NCI-H2029 (cell line): ENCODE results near the gene CELA3A.
"Not testable (repeated sequence)": the region's sequence is repeated elsewhere in the genome, so short reads cannot be mapped to it uniquely, and the experiment has no call there.

ENCODE experiments used
- DNase-seq: peaks from one replicate; lab custom pipeline; 2025; lab: John Stamatoyannopoulos, UW

The CELA3A gene, protein sequence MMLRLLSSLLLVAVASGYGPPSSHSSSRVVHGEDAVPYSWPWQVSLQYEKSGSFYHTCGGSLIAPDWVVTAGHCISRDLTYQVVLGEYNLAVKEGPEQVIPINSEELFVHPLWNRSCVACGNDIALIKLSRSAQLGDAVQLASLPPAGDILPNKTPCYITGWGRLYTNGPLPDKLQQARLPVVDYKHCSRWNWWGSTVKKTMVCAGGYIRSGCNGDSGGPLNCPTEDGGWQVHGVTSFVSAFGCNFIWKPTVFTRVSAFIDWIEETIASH

DNA sequence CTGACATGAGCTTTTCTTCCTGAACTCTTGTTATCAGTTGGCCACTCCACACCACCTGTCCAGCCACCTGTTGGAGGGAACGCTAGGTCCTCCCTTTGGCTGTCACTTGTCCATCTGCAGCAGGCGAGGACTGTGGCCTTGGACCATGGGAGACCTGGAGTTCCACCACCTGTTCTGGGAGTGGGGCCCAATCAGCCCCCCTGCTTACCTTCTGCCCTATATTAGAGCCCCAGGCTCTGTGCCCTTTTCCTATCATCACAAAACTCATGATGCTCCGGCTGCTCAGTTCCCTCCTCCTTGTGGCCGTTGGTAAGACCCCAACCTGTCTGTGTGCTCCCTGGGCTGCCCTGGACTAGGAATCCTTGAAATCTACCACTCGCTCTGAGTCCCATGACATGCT is at the start of gene CELA3A:
Gene CELA3A (plus strand): TSS at position 249 of the 400 bp plus-strand sequence. CDS start 18 bp downstream, at position 267.
- DNase-seq = no peak

DNA sequence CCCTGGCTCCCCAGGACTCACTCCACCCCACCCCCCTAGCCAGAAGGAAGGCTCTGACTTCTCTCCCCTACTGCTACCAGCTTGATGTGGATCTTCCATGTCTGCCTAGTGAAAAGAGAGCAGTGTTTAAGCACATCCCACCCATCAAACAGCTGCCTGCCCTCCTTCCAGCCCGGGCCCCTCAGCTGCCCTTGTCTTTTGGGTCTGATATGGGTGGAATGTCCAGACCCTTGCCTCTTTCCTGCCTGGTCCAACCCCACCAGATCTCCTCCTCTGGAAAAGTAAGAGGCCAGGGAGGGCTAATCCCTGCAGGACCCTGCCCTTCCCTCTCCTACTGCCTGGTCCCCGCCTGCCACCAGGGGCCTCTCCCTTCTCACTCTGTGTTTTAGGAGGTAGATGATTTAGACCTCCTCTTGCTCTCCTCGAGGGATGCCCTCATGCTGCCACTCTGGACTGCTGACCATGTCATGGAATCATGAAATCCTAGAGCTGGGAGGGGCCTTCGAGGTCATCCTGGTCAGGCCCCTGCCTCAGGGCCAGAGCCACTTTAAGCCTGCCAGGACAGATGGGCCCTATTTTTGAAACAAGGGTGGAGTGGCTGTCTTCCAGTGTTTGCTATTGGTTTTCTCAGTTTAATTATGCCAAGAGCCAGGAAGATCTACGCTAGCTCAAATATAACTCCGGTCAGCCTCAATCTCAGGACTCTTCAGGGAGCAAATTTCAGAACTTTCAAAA is 48.5 kb upstream of the CELA3A start:
- DNase-seq = no peak

DNA sequence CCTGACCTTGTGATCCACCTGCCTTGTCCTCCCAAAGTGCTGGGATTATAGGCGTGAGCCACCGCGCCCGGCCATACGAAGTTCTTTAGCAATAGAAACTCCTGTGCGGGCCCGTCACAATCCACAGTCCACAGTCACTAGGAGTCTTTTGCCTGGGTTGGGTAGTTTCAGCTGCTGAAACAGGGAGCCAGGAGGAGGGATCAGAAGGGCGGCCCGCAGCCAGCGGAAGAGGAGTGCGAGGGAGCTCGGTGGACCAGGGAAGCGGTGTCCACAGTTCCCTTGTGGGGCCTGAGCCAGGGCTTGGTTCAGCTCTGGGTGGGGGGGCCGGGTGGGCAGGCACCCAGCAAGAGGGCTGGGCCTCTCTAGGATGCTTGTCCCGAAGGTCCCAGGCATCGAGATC is 46.4 kb upstream of the CELA3A start:
- DNase-seq = no peak

DNA sequence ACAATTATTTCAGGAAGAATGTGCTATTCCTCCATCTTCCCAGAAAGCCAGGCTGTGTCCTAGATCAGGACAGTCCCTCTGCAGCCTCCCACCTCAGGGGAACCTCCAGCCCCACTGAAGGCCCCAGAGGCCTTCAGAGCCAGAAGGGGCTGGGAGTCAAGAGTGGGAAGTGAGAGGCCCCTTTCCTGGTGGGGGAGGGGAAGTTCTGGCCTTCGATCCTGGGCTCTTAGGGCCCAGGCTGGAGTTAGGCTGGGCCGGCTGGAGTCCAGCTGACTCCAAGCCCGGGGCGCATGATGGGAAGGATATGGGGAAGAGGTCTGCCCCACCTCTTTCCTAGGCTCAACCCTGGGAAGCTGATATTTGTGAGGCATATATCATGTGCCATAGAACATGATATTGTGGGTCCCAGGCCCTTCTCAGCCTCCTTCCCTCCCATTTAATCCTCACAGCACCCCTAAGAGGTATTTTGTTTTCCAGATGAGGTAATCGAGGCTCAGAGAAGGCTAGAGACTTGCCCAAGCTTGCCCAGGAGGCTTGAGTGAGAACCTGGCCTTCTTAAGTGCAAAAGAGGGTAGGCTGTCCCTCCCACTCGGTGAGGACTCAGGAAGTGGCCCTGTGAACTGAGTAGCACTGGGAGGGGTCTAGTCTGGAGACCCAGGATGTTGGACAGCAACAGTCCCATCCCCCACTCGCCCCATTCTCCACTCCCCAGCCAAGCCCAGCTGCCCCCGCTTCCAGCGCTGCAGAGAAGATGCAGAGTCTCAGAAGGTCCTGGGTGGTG is 45.8 kb upstream of the CELA3A start:
- no peak for DNase-seq

DNA sequence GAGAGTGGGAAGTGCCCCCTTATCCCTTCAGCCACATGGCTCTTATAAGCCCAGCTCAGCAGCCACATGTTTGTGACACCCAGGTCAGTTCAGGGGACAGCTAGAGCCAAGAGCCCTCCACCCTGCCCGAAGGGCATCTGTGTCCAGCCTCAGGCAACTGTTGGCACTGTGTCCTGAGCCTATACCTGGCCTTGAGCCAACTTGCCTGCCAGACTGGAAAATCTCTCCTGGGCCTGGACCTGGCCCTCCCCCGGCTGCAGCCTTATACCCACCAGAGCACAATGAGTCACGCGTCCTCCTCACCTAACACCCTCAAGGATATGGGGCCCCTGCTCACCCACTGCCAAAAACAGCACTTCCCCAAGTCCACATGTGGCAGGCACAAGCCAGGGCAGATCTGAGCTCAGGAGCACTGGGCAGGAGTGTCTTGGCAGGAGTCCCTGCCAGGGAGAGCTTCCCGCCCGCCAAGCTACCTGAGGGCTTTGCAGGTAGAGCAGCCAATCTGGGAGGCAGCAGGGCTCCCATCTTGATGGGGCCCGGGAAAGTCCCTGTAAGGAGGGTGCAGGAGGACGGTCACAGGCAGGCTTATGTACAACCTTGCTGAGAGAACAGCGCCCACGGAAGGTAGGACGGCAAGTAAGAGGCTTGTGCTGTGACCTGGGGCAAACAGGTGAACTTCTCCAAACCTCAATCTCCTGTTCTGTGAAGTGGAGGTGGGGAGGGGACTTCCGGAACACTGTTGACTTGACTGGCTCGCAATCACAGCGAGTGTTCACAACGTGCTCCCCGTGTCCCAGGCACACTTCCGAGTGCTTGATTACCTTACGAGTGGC is 44.5 kb upstream of the CELA3A start:
- DNase-seq = peak; percentile 76

DNA sequence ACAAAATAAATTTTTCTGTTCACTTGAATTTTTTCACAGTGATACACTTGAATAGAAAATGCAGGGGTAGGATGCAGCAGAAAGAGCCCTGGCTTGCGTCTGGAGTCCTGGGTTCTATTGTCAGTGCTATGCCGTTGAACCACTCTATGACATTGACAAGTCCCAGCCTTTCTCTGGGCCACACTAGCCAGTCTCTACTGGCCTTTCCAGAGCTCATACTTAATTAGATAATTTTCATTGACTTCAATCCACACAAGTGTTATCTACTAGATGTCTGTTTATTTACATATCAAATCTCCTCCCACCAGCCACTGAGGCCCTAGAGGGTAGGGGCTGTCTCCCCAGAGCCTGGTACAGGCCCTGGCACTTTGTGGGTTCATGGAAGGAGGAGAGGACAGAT is 40.1 kb upstream of the CELA3A start:
- no peak for DNase-seq

DNA sequence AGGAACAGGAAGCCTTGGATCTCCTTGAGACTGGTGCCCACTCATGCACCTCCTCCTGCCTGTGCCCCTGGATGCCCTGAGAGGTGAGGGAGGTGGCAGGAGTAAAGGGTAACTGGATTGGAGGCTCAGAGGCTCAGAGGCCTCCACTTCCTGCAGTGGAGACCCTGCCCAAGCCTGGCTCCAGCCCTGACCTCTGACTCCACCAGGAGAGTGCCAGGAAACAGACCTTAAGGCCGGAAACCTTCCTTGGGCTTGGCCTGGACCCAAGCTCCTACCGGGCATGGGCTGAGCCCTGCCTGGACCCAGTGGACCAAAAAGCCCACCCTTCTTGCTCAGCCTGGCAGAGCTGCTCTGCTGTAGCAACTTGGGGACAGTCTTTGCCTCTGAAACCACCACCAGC is 39.7 kb upstream of the CELA3A start:
- no peak for DNase-seq

DNA sequence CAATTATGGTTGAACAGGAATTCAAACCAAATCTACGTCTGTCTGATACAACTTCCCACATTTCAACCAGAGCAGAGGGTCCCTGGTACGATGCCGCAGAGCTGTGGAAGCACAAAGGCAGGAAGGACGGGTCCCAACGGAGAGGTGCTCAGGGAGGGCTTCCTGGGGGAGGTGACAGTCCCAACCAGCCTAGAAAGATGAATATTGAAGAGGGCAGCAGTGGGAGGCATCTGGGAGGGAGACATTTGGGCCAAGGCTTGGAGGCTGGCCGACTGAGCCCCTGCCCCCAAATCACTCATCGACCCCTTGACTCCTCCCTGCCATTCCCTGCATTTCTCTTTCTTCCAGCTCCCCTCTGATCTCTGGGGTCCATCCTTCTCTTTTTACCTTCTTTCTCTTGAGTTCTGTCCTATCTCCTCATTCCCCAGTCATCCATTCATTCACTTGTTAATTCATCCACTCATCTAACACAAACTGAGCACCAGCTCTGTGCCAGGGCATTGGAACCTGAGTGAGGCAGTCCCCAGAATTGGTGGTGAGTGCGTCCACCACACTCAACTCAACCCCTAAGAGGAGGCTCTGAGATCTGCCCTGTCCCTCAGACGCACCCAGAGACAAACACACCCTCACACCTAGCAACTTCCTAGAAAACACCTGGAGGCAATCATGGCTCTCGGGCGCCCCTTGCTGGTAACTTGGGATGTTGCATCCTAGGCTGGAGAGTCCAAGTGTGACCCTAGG is 37.8 kb upstream of the CELA3A start:
- DNase-seq = peak; percentile 23

DNA sequence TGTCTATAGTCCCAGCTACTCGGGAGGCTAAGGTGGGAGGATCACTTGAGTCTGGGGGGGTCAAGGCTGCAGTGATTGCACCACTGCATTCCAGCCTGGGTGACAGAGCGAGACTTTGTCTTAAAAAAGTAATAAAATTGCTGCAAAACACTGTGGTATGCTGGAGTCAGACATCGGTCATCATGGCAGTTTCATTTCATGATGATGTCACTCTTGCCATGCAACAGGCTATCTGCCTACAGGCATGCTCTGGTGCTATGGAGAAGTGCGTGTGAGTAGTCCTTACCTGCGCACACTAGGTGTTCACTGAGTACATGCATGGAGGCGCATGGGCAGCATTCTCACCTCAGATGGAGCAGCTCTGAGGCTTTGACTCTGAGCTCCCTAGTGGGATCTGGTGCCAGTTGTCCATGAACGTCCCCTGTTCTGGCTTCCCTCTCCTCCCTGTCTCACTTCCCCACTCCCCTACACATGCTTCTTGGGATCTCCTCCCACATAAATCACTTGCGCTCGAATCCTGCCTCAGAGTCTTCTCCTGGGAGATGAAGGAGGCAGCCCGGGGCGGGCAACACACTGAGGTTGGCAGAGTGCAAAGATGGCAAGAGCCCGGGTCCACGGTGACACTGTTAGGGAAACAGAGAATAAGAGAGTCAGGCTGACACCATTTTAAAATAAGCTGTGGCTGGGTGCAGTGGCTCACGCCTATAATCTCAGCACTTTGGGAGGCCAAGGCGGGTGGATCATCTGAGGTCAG is 35.0 kb upstream of the CELA3A start:
- no peak for DNase-seq

DNA sequence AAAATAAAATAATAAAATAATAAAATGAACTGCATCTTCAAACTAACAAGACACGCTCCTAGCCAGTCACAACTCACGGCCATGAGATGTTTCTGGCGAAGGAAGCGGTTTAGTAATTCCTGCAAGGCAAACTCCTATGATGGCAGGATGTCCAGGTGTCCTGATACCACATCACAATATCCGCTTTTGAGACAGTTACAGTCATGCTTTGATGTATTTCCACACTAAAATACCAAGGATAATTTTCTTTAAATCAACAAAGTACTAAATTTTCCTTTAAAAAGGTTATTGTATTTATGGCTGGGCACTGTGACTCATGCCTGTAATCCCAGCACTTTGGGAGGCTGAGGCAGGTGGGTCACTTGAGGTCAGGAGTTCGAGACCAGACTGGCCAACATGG is 34.2 kb upstream of the CELA3A start:
- not testable (repeated sequence) for DNase-seq

DNA sequence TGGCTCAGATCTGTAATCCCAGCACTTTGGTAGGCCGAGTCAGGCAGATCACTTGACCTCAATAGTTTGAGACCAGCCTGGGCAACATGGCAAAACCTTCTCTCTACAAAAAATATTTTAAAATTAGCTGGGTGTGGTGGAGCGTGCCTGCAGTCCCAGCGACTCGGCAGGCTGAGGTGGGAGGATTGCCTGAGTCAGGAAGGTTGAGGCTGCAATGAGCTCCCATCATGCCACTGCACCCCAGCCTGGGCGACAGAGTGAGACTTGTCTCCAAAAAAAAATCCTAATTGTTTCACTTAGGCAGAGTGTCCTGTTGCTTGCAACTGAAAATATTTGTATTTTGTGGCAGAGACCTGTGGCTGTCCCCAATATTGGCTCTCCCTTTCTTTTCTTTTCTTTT is 32.4 kb upstream of the CELA3A start:
- not testable (repeated sequence) for DNase-seq

DNA sequence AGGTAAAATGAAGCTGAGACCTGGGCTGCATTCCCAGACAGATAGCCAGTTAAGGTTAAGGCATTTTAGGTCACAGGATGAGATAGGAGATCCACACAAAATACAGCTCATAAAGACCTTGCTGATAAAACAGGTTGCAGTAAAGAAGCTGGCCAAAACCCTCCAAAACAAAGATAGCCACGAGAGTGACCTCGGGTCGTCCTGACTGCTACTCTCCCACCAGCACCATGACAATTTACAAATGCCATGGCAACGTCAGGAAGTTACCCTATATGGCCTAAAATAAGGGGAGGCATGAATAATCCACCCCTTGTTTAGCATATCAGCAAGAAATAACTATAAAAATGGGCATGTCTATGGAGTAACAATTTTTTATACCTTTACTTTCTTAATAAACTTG is 30.9 kb upstream of the CELA3A start:
- DNase-seq = not testable (repeated sequence)

DNA sequence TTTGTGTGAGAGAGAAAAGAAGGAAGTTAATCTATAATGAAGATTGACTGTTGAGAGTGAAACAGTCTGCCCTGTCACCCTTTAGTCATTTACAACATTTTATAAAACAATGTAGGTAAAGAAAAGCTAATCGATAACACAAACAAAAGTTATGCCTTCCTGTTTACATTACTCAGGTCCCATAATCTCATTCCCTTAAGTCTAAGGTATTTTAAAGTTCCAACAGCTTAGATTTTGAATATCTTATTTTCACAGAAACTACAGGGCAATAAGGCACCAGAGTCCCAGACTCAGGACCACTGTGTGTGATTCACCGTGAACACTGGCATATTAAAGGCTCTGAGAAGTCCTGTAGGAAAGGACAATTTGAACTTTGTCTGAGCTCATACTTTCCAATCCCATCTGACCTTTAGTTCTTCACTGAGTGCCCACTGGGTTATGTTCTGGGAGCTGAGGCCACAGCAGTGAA is 28.4 kb upstream of the CELA3A start:
- DNase-seq = not testable (repeated sequence)

DNA sequence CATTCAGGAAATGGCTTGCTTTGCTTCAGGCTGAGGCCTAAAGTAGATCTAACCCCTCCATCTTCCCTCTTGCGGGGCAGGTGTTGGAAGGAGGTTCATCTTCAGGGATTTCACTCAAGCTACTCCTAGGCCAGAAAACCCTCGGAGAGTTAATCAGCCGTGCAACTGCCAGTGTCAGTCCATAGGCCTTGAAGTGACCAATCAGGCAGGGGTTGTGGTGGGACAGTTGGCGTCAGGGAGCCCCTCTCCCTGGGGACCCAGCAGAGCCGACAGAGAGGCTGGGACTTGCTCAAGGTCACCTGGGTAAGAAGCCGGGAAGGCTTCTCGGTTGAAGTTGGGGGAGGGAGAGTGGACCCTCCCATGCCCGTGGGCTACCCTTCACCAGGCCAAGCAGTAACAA is 27.5 kb upstream of the CELA3A start:
- DNase-seq = not testable (repeated sequence)

DNA sequence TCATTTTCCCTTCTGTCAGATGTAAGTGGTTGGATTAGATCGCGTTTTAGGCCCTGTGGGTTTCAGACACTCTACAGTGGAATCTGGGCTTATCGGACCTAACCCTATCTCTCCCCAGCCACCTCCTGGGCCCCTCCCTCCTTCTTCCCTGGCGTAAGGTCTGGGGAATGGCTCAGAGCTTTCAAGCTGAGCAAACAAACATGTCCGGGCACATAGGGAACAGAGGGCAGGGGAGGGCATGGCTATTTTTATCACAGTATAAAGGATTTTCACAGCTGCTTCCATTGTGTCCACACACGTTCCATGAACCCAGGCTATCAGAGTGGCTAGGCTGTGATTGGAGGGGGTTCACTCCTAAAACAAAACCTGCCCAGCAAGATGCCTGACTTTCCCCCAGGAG is 26.8 kb upstream of the CELA3A start:
- DNase-seq = not testable (repeated sequence)

DNA sequence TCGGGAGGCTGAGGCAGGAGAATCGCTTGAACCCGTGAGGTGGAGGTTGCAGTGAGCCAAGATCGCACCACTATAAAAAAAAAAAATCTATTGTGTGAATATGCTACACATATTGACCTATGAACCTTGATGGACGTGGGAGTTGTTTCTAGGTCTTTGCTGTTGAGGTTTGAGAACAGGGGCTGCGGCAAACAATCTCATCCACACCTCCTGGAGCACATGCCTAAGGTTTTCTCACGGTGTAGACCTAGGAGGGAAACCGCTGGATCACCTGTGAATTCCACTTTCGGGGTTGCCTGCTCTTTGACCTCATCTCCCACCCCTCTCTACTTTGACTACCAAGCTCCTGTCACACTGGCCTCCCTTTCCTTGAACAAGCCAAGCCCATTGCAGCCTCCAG is 26.2 kb upstream of the CELA3A start:
- DNase-seq = not testable (repeated sequence)

DNA sequence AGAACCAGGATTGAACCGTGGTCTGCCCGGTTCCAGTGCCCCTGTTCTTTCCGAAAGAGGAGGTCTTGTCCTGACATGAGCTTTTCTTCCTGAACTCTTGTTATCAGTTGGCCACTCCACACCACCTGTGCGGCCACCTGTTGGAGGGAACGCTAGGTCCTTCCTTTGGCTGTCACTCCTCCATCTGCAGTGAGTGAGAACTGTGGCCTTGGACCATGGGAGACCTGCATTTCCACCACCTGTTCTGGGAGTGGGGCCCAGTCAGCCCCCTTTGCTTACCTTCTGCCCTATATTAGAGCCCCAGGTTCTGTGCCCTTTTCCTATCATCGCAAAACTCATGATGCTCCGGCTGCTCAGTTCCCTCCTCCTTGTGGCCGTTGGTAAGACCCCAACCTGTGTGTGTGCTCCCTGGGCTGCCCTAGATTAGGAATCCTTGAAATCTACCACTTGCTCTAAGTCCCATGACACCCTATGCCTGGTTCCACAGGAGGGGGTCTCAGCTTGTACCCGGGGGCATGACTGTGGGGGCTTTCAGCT is 24.7 kb upstream of the CELA3A start, which contains the start of gene CELA3B:
Gene CELA3B (plus strand): TSS at position 320 of the 537 bp plus-strand sequence. CDS start 18 bp downstream, at position 338.
- not testable (repeated sequence) for DNase-seq

DNA sequence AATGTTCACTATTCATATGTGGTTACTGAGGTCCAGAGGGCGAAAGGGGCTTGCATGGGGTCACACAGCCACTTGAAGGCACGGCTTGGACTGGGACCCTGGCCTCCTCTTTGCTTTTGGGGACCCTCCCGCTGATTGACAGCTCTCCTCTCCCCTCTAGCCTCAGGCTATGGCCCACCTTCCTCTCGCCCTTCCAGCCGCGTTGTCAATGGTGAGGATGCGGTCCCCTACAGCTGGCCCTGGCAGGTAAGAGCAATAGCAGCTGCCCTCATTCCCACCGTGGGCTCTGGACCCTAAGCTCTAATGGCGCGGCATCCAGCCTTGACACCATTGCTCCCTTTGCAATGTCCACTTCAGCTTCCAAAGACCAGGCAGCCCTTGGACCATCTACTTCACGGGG is 23.2 kb upstream of the CELA3A start:
- DNase-seq = not testable (repeated sequence)

DNA sequence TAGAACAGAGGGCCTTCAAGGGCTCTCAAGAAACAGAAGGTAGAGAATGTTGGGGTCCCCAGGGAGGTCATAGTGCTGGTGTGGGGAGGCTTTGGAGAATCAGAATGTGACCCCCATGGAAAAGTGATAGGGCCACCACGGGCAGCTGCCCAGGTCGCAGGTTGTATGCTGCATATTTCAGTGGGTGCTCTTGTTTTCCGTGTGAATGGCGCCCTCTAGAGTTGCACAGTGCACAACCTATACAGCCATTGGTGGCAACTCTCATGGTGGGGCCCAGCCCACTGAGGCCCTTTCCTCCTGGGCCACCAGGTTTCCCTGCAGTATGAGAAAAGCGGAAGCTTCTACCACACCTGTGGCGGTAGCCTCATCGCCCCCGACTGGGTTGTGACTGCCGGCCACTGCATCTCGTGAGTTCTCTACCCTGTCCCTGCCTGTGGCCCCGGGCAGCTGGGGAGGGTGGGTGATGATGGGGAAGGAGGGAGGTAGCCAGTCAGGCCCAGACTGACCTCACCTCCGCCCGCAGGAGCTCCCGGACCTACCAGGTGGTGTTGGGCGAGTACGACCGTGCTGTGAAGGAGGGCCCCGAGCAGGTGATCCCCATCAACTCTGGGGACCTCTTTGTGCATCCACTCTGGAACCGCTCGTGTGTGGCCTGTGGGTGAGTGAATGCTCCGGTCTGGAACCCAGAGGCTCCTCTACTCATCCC is 20.8 kb upstream of the CELA3A start:
- DNase-seq = not testable (repeated sequence)
